ENCODE data around the gene APOE. TPM values are rescaled to one million over a fixed set of nuclear protein-coding genes. Genes with fewer than 3 reads are reported as not detected.

APOE gene
- total and polyA plus RNA-seq, 4 donors: 80.8 to 1,011 (median 206) TPM

DNA sequence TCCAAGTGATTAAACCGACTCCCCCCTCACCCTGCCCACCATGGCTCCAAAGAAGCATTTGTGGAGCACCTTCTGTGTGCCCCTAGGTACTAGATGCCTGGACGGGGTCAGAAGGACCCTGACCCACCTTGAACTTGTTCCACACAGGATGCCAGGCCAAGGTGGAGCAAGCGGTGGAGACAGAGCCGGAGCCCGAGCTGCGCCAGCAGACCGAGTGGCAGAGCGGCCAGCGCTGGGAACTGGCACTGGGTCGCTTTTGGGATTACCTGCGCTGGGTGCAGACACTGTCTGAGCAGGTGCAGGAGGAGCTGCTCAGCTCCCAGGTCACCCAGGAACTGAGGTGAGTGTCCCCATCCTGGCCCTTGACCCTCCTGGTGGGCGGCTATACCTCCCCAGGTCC lies 2.0 kb downstream of the APOE start:
- no peak overlapping the region for H3K9ac ChIP-seq (ENCODE audit: insufficient read depth in 1 of 2, low read length in 2 of 2)
- DNase-seq (no peak), ATAC-seq (ENCODE audit: insufficient read depth, low FRiP score) (no peak)
- H3K27me3 ChIP-seq (ENCODE audit: control insufficient read depth in 3 of 3, insufficient read depth in 3 of 3, low read length in 2 of 3): no peaks in the 10 kb centered on the region
- H3K36me3 ChIP-seq (ENCODE audit: control insufficient read depth in 4 of 4, insufficient read depth in 4 of 4, low read length in 4 of 4): peaks cover under 1 to 9% (median 3%) of the 10 kb centered on the region in 4 donors
- H3K4me1 ChIP-seq (ENCODE audit: control insufficient read depth in 5 of 5, insufficient read depth in 5 of 5, low read length in 5 of 5): peaks cover 0 to 31% (median 6%) of the 10 kb centered on the region in 5 donors
- TF ChIP-seq, protein P1, sequence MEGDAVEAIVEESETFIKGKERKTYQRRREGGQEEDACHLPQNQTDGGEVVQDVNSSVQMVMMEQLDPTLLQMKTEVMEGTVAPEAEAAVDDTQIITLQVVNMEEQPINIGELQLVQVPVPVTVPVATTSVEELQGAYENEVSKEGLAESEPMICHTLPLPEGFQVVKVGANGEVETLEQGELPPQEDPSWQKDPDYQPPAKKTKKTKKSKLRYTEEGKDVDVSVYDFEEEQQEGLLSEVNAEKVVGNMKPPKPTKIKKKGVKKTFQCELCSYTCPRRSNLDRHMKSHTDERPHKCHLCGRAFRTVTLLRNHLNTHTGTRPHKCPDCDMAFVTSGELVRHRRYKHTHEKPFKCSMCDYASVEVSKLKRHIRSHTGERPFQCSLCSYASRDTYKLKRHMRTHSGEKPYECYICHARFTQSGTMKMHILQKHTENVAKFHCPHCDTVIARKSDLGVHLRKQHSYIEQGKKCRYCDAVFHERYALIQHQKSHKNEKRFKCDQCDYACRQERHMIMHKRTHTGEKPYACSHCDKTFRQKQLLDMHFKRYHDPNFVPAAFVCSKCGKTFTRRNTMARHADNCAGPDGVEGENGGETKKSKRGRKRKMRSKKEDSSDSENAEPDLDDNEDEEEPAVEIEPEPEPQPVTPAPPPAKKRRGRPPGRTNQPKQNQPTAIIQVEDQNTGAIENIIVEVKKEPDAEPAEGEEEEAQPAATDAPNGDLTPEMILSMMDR (IDR thresholded peaks at IDR 0.05; ENCODE audit: control extremely low read depth, extremely low read depth): no peak
- no peak overlapping the region for H3K27ac ChIP-seq (ENCODE audit: low read depth in 1 of 2, low read length in 1 of 2)
- peaks cover 0 to 1% (median 0%) of the 10 kb centered on the region in 4 donors for H3K9me3 ChIP-seq (ENCODE audit: control insufficient read depth in 4 of 4, insufficient read depth in 3 of 4, low read length in 3 of 4)
- WGBS, 2 donors: 93 to 96% methylated on average over 11 to 12 of the region's 12 CpGs
- no peak overlapping the region for H3K4me3 ChIP-seq

DNA sequence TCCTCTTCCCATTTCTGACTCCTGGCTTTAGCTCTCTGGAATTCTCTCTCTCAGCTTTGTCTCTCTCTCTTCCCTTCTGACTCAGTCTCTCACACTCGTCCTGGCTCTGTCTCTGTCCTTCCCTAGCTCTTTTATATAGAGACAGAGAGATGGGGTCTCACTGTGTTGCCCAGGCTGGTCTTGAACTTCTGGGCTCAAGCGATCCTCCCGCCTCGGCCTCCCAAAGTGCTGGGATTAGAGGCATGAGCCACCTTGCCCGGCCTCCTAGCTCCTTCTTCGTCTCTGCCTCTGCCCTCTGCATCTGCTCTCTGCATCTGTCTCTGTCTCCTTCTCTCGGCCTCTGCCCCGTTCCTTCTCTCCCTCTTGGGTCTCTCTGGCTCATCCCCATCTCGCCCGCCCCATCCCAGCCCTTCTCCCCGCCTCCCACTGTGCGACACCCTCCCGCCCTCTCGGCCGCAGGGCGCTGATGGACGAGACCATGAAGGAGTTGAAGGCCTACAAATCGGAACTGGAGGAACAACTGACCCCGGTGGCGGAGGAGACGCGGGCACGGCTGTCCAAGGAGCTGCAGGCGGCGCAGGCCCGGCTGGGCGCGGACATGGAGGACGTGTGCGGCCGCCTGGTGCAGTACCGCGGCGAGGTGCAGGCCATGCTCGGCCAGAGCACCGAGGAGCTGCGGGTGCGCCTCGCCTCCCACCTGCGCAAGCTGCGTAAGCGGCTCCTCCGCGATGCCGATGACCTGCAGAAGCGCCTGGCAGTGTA lies 2.7 kb downstream of the APOE start:
- no peak for ATAC-seq (ENCODE audit: insufficient read depth, low FRiP score)
- no peaks in the 10 kb centered on the region for H3K27me3 ChIP-seq (ENCODE audit: control insufficient read depth in 3 of 3, insufficient read depth in 3 of 3, low read length in 2 of 3)
- H3K4me1 ChIP-seq (ENCODE audit: control insufficient read depth in 5 of 5, insufficient read depth in 5 of 5, low read length in 5 of 5): peaks cover 0 to 37% (median 6%) of the 10 kb centered on the region in 5 donors
- no peak overlapping the region for H3K27ac ChIP-seq (ENCODE audit: low read depth in 1 of 2, low read length in 1 of 2)
- H3K36me3 ChIP-seq (ENCODE audit: control insufficient read depth in 4 of 4, insufficient read depth in 4 of 4, low read length in 4 of 4): peaks cover 0 to 3% (median 0%) of the 10 kb centered on the region in 4 donors
- DNase-seq: no peak
- peaks cover 0 to 1% (median 0%) of the 10 kb centered on the region in 4 donors for H3K9me3 ChIP-seq (ENCODE audit: control insufficient read depth in 4 of 4, insufficient read depth in 3 of 4, low read length in 3 of 4)
- H3K9ac ChIP-seq (ENCODE audit: insufficient read depth in 1 of 2, low read length in 2 of 2): no peak overlapping the region
- WGBS, 2 donors: 95% methylated on average over 46 of the region's 46 CpGs
- no peak overlapping the region for H3K4me3 ChIP-seq
- TF ChIP-seq, protein P1 (IDR thresholded peaks at IDR 0.05; ENCODE audit: control extremely low read depth, extremely low read depth): no peak

DNA sequence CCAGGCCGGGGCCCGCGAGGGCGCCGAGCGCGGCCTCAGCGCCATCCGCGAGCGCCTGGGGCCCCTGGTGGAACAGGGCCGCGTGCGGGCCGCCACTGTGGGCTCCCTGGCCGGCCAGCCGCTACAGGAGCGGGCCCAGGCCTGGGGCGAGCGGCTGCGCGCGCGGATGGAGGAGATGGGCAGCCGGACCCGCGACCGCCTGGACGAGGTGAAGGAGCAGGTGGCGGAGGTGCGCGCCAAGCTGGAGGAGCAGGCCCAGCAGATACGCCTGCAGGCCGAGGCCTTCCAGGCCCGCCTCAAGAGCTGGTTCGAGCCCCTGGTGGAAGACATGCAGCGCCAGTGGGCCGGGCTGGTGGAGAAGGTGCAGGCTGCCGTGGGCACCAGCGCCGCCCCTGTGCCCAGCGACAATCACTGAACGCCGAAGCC lies 3.3 kb downstream of the APOE start:
- 97 to 99% methylated on average over 39 to 44 of the region's 44 CpGs for WGBS, 2 donors
- Histone ChIP-seq H3K9me3 (ENCODE audit: control insufficient read depth in 4 of 4, insufficient read depth in 3 of 4, low read length in 3 of 4) (peaks cover 0 to 1% (median 0%) of the 10 kb centered on the region in 4 donors), H3K27me3 (ENCODE audit: control insufficient read depth in 3 of 3, insufficient read depth in 3 of 3, low read length in 2 of 3) (no peaks in the 10 kb centered on the region), H3K4me1 (ENCODE audit: control insufficient read depth in 5 of 5, insufficient read depth in 5 of 5, low read length in 5 of 5) (peaks cover 0 to 34% (median 6%) of the 10 kb centered on the region in 5 donors), H3K4me3 (no peak overlapping the region), H3K36me3 (ENCODE audit: control insufficient read depth in 4 of 4, insufficient read depth in 4 of 4, low read length in 4 of 4) (peaks cover 0 to 2% (median 0%) of the 10 kb centered on the region in 4 donors), H3K27ac (ENCODE audit: low read depth in 1 of 2, low read length in 1 of 2) (no peak overlapping the region), H3K9ac (ENCODE audit: insufficient read depth in 1 of 2, low read length in 2 of 2) (no peak overlapping the region)
- DNase-seq (no peak), ATAC-seq (ENCODE audit: insufficient read depth, low FRiP score) (no peak)
- TF ChIP-seq, protein P1 (IDR thresholded peaks at IDR 0.05; ENCODE audit: control extremely low read depth, extremely low read depth): no peak
